AG09309 (cell line): ENCODE results near the gene ESRP2.

Source experiments
- DNase-seq: peaks from one replicate; pipeline ENCODE4 v3.0.0-alpha.2; 2010; ENCODE audit warnings: low read depth
- H3K4me3 ChIP-seq: 2 replicates; pipeline ENCODE4 v1.5.1; 2011; ENCODE audit warnings: mild to moderate bottlenecking, low read depth, low read length, moderate library complexity; ENCODE audit not compliant: control insufficient read depth
- CTCF ChIP-seq: IDR thresholded peaks from 2 replicates; pipeline ENCODE4 v1.5.1; 2011; ENCODE audit warnings: mild to moderate bottlenecking, low read depth, low read length, inconsistent platforms; ENCODE audit not compliant: insufficient read depth, control insufficient read depth; ENCODE audit errors: missing control alignments

Gene ESRP2

GRCh38 chr16:68202091-68202519 lies 33.8 kb downstream of the ESRP2 start:
- no peak for DNase-seq
- TF ChIP-seq CTCF, result no peak
- no peak overlapping the region for H3K4me3 ChIP-seq

GRCh38 chr16:68200088-68200783 lies 35.7 kb downstream of the ESRP2 start:
- no peak overlapping the region for H3K4me3 ChIP-seq
- no peak for TF ChIP-seq CTCF
- DNase-seq, result no peak

- DNase-seq, result no peak
- TF ChIP-seq CTCF, result no peak
- H3K4me3 ChIP-seq, result no peak overlapping the region
Observed at GRCh38 chr16:68197250-68197649, 38.7 kb downstream of the ESRP2 start.

GRCh38 chr16:68194251-68194650 lies 41.7 kb downstream of the ESRP2 start:
- H3K4me3 ChIP-seq, result no peak overlapping the region
- DNase-seq, result no peak
- no peak for TF ChIP-seq CTCF

GRCh38 chr16:68190736-68191510 lies 45.0 kb downstream of the ESRP2 start:
- no peak for TF ChIP-seq CTCF
- DNase-seq, result no peak
- H3K4me3 ChIP-seq, result no peak overlapping the region

- no peak overlapping the region for H3K4me3 ChIP-seq
- no peak for DNase-seq
- no peak for TF ChIP-seq CTCF
Observed at GRCh38 chr16:68190081-68190480, 45.8 kb downstream of the ESRP2 start.
